SK-N-SH (cell line): Measurements from ENCODE around the gene SGSM2. TPM values are rescaled to one million over a fixed set of nuclear protein-coding genes. Genes with fewer than 3 reads are reported as not detected.

Experiments used
- CTCF ChIA-PET: fragments of 300-600, 350-600 bp; formaldehyde crosslinking; extraction: SDS; loops from one replicate; lab custom pipeline; 2021; lab: Yijun Ruan, JAX
- POLR2A ChIA-PET: fragments of 350-600 bp; sonication (Branson Sonifier 250); formaldehyde crosslinking; extraction: SDS; loops from one replicate; lab custom pipeline; 2020; ENCODE audit warnings: antibody characterized with exemption, inconsistent platforms; lab: Yijun Ruan, JAX
- DNase-seq: peaks from one replicate; pipeline ENCODE4 v3.0.0; 2012
- H2AFZ ChIP-seq: fragments of 200-600 bp; sonication (generic); 2 replicates; pipeline ENCODE4 v1.8.1; 2016; ENCODE audit warnings: antibody characterized with exemption, mild to moderate bottlenecking, low read depth
- H3F3A ChIP-seq: fragments of 200-600 bp; sonication (generic); replicated peaks from 2 replicates; pipeline ENCODE3; 2016; ENCODE audit warnings: antibody characterized with exemption, mild to moderate bottlenecking; ENCODE audit not compliant: insufficient read depth
- H3K27ac ChIP-seq, 2 experiments: fragments of 200-500 bp in 1 of 2; fragments of 200-600 bp in 1 of 2; sonication (Bioruptor generic) in 1 of 2; sonication (generic), shearing (Covaris generic) in 1 of 2; 2 replicates each; pipeline versions ENCODE4 v1.5.1 to v1.6.1; 2014 to 2016; ENCODE audit warnings: low read depth in 2 of 2, inconsistent platforms in 1 of 2, low read length in 1 of 2, mild to moderate bottlenecking in 1 of 2, mixed read lengths in 1 of 2
- H3K27me3 ChIP-seq: fragments of 200-600 bp; sonication (generic), shearing (Covaris generic); 2 replicates; pipeline ENCODE4 v1.6.1; 2016; ENCODE audit warnings: mixed run types; ENCODE audit not compliant: insufficient read depth
- H3K36me3 ChIP-seq, 2 experiments: fragments of 200-500 bp in 1 of 2; fragments of 200-600 bp in 1 of 2; sonication (Bioruptor generic) in 1 of 2; sonication (generic) in 1 of 2; replicated peaks in 1 of 2; 2 replicates each; pipeline versions ENCODE3 to v1.5.1; 2014 to 2016; ENCODE audit warnings: low read length in 1 of 2, mild to moderate bottlenecking in 1 of 2; ENCODE audit not compliant: insufficient read depth in 2 of 2, control insufficient read depth in 1 of 2
- H3K4me1 ChIP-seq, 2 experiments: fragments of 200-500 bp in 1 of 2; fragments of 200-600 bp in 1 of 2; sonication (Bioruptor generic) in 1 of 2; sonication (generic), shearing (Covaris generic) in 1 of 2; 2 replicates each; pipeline versions ENCODE4 v1.5.1 to v1.6.1; 2014 to 2016; ENCODE audit warnings: low read depth in 1 of 2, low read length in 1 of 2, mixed run types in 1 of 2; ENCODE audit not compliant: insufficient read depth in 2 of 2, control insufficient read depth in 1 of 2
- H3K4me2 ChIP-seq: fragments of 200-600 bp; sonication (generic), shearing (Covaris generic); 2 replicates; pipeline ENCODE4 v1.6.1; 2017; ENCODE audit warnings: mixed run types
- H3K4me3 ChIP-seq, 2 experiments: fragments of 200-500 bp in 1 of 2; fragments of 200-600 bp in 1 of 2; sonication (Bioruptor generic) in 1 of 2; sonication (generic), shearing (Covaris generic) in 1 of 2; 2 replicates each; pipeline versions ENCODE4 v1.5.1 to v1.8.1; 2014 to 2016; ENCODE audit warnings: low read depth in 2 of 2, inconsistent platforms in 1 of 2, low read length in 1 of 2, mild to moderate bottlenecking in 1 of 2, mixed read lengths in 1 of 2, moderate library complexity in 1 of 2
- H3K79me2 ChIP-seq: fragments of 200-600 bp; sonication (generic); 2 replicates; pipeline ENCODE4 v1.8.1; 2017; ENCODE audit warnings: mild to moderate bottlenecking; ENCODE audit not compliant: insufficient read depth
- H3K9ac ChIP-seq: fragments of 200-600 bp; sonication (generic); 2 replicates; pipeline ENCODE4 v1.6.1; 2017; ENCODE audit warnings: mixed run types
- H3K9me2 ChIP-seq: fragments of 200-600 bp; sonication (generic); 2 replicates; pipeline ENCODE4 v1.6.1; 2017; ENCODE audit warnings: mixed run types
- H3K9me3 ChIP-seq: fragments of 200-600 bp; sonication (generic); 2 replicates; pipeline ENCODE4 v1.6.1; 2017; ENCODE audit warnings: mixed run types, mild to moderate bottlenecking, moderate library complexity
- H4K20me1 ChIP-seq: fragments of 200-600 bp; sonication (generic); 2 replicates; pipeline ENCODE4 v1.6.1; 2017; ENCODE audit warnings: mild to moderate bottlenecking, mixed run types; ENCODE audit not compliant: insufficient read depth
- ELF1 ChIP-seq: IDR thresholded peaks from 2 replicates; pipeline ENCODE4 v1.4.0; 2012
- FOXJ3 ChIP-seq: sonication (generic); formaldehyde crosslinking; IDR thresholded peaks from 2 replicates; pipeline ENCODE4 v1.5.1; 2020; ENCODE audit warnings: mild to moderate bottlenecking, missing genetic modification reagents
- GABPA ChIP-seq: IDR thresholded peaks from 2 replicates; pipeline ENCODE4 v1.4.0; 2012; ENCODE audit warnings: low read depth, mild to moderate bottlenecking
- IRF3 ChIP-seq: fragments of 150-350 bp; IDR thresholded peaks from 2 replicates; pipeline ENCODE4 v1.6.1; 2016; ENCODE audit warnings: mild to moderate bottlenecking, low read depth, low read length
- MXI1 ChIP-seq: IDR thresholded peaks from 2 replicates; pipeline ENCODE4 v1.6.1; 2012; ENCODE audit warnings: mild to moderate bottlenecking, low read depth, low read length, improper control_type of control experiment
- RCOR1 ChIP-seq: fragments of 150-350 bp; IDR thresholded peaks from 2 replicates; pipeline ENCODE4 v1.6.1; 2017; ENCODE audit warnings: antibody characterized with exemption, low read length
- TAF1 ChIP-seq: IDR thresholded peaks from 2 replicates; pipeline ENCODE4 v1.6.1; 2012; ENCODE audit warnings: low read depth, mild to moderate bottlenecking, low read length, moderate library complexity, borderline replicate concordance
- TEAD4 ChIP-seq: IDR thresholded peaks from 2 replicates; pipeline ENCODE4 v1.4.0; 2012; ENCODE audit warnings: mild to moderate bottlenecking, borderline replicate concordance; ENCODE audit not compliant: insufficient read depth
- WGBS: methylation state at CpG from one replicate; pipeline ENCODE4 v1.1.6; 2017; ENCODE audit warnings: low lambda C conversion rate; 5-methylcytosine and 5-hydroxymethylcytosine counted together
- polyA plus RNA-seq, 3 experiments: library from polyadenylated mRNA; depleted of rRNA; stranded (reverse); fragments of >200 nt; gene quantifications; 2 replicates each; pipeline ENCODE4 v1.2.3, GENCODE V29; 2012
- TF ChIP-seq, protein P1 (sequence below): IDR thresholded peaks from 2 replicates; pipeline ENCODE4 v1.4.0; 2012; ENCODE audit warnings: low read depth, borderline replicate concordance
- TF ChIP-seq, protein P2 (sequence below): IDR thresholded peaks from 2 replicates; pipeline ENCODE4 v1.4.0; 2012; ENCODE audit warnings: low read depth

Gene SGSM2
- polyA plus RNA-seq, 1 of the 3 experiments (the other 2 are of a cell fraction): 85.9 TPM

DNA sequence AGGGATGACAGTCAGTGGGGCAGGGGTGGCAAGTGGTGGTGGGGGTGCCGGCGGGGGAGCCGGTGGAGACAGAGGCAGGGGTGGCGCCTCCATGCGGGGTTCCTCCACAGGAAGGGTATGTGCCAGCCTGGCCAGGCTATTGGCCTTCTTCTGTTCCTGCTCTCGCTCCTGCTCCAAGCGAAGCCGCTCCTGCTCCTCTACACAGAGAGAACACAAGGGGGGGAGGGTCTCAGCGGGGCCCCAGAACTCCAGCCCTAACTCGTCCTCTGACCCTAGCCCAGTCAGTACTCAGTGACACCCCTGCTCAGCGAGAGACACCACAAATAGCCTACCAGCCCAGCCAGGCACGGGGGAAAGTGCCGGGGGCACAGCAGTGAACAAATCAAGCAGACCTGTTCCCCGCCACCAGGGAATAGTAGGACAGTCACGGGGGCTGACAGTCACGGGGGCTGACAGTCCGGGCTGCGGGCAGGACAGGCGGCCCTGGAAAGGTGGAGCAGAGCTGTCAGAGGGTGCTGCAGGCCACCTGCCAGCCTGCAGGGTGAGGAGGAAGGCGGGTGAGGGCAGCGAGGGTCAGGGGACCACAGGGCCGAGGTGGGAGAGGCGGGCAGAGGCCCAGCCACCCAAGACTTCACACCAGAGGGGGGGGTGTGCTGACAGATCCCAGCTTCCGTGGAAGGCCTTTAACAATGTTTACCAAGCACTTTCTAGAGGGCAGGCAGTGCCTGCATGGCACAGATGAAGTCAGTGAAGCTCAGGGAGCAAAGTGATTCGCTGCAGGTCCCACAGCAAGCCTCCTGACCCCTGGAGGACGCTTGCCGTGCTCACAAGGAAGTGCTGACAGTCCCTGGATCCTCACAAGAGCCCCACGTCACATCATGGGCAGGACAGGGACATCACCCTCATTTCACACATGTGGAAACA is 58.2 kb downstream of the SGSM2 start:
- Histone ChIP-seq H3K27ac (peak overlapping the region; percentile 89 to 100), H3K27me3 (no peaks in the 10 kb centered on the region), H4K20me1 (peaks cover 20% of the 10 kb centered on the region; the same call in 1 of the 2 replicates), H2AFZ (no peak overlapping the region), H3F3A (peaks cover 17% of the 10 kb centered on the region), H3K9me3 (no peaks in the 10 kb centered on the region), H3K4me3 (peak overlapping the region; percentile 43 to 60; a peak in 3 of 4 replicates), H3K36me3 (no peaks in the 10 kb centered on the region), H3K9ac (peak overlapping the region; percentile 69; the same call in 1 of the 2 replicates), H3K4me1 (peaks cover 38 to 56% of the 10 kb centered on the region in 2 experiments), H3K4me2 (peak overlapping the region; percentile 98), H3K79me2 (peaks cover 67% of the 10 kb centered on the region), H3K9me2 (no peaks in the 10 kb centered on the region)
- ChIA-PET CTCF (interaction anchor here (1.0 to 27.8 kb wide), 3 partner anchors 14 to 20 kb away, joined by 5 to 654 read pairs (median 62); no protein-coding TSS in a partner anchor), POLR2A (no interaction called here)
- DNase-seq: no peak
- TF ChIP-seq ELF1 (no peak), MXI1 (no peak), IRF3 (no peak), TAF1 (no peak), GABPA (no peak)
- 86% methylated on average over 20 of the region's 28 CpGs for WGBS

DNA sequence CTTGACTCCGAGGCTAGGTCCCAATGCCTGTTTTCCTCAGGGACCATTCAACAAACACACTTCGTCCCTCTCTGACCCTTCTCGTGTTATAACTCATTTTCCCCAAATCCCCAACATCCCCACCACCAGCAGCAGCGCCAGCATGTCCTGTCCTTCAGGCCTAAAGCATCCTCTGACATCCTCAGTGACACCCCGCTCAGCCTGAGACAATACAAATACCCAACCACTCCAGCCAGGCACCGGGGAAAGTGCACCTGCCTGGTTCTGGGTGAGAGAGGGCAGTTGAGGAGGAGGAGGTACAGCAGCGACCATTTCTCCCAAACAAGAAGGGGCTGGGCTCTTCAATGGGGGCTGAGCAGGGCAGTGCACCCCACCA is 58.9 kb downstream of the SGSM2 start:
- no peak overlapping the region for H2AFZ ChIP-seq
- WGBS: 74% methylated on average over 7 of the region's 7 CpGs
- H3K4me1 ChIP-seq: peaks cover 38 to 56% of the 10 kb centered on the region in 2 experiments
- H3F3A ChIP-seq: peaks cover 20% of the 10 kb centered on the region
- ChIA-PET POLR2A (no interaction called here), CTCF (interaction anchor here (1.0 to 27.8 kb wide), 2 partner anchors 20 kb away, joined by 5 to 654 read pairs; no protein-coding TSS in a partner anchor)
- no peaks in the 10 kb centered on the region for H3K9me3 ChIP-seq
- H3K27me3 ChIP-seq: no peaks in the 10 kb centered on the region
- no peaks in the 10 kb centered on the region for H3K9me2 ChIP-seq
- H3K79me2 ChIP-seq: peaks cover 63% of the 10 kb centered on the region
- H3K9ac ChIP-seq: peak overlapping the region; percentile 69
- no peak for DNase-seq
- H4K20me1 ChIP-seq: peaks cover 20% of the 10 kb centered on the region; the same call in 1 of the 2 replicates
- H3K4me3 ChIP-seq: peak overlapping the region; percentile 43 to 60
- no peaks in the 10 kb centered on the region for H3K36me3 ChIP-seq
- TF ChIP-seq RCOR1 (no peak), TEAD4 (no peak), IRF3 (no peak), FOXJ3 (CRISPR knock-in tag) (no peak)
- TF ChIP-seq, protein P1, sequence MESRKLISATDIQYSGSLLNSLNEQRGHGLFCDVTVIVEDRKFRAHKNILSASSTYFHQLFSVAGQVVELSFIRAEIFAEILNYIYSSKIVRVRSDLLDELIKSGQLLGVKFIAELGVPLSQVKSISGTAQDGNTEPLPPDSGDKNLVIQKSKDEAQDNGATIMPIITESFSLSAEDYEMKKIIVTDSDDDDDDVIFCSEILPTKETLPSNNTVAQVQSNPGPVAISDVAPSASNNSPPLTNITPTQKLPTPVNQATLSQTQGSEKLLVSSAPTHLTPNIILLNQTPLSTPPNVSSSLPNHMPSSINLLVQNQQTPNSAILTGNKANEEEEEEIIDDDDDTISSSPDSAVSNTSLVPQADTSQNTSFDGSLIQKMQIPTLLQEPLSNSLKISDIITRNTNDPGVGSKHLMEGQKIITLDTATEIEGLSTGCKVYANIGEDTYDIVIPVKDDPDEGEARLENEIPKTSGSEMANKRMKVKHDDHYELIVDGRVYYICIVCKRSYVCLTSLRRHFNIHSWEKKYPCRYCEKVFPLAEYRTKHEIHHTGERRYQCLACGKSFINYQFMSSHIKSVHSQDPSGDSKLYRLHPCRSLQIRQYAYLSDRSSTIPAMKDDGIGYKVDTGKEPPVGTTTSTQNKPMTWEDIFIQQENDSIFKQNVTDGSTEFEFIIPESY: no peak
- TF ChIP-seq, protein P2, sequence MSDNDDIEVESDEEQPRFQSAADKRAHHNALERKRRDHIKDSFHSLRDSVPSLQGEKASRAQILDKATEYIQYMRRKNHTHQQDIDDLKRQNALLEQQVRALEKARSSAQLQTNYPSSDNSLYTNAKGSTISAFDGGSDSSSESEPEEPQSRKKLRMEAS: no peak
- peak overlapping the region; percentile 89 to 100 for H3K27ac ChIP-seq
- H3K4me2 ChIP-seq: peak overlapping the region; percentile 98
